H9 (cell line): ENCODE measurements around the gene SMIM28. TPM values are rescaled to one million over a fixed set of nuclear protein-coding genes. Genes with fewer than 3 reads are reported as not detected.
"Not testable (repeated sequence)": the region's sequence is repeated elsewhere in the genome, so short reads cannot be mapped to it uniquely, and the experiment has no call there.

Experiments
- DNase-seq: peaks from one replicate; pipeline ENCODE4 v3.0.0-alpha.2; 2017
- H2AFZ ChIP-seq: one replicate; pipeline ENCODE4 v1.6.1; 2013; ENCODE audit warnings: mild to moderate bottlenecking, low read length, control low read depth, moderate library complexity
- H2AK5ac ChIP-seq: 2 replicates; pipeline ENCODE4 v1.6.1; 2013; ENCODE audit warnings: low read length, control low read depth, mixed read lengths; ENCODE audit not compliant: insufficient read length
- H2BK120ac ChIP-seq: one replicate; pipeline ENCODE4 v1.6.1; 2013; ENCODE audit warnings: low read depth, mild to moderate bottlenecking, low read length, control low read depth, inconsistent platforms; ENCODE audit not compliant: poor library complexity, severe bottlenecking
- H2BK12ac ChIP-seq: 2 replicates; pipeline ENCODE4 v1.6.1; 2013; ENCODE audit warnings: low read length, control low read depth, mixed read lengths, low read depth; ENCODE audit not compliant: insufficient read length
- H2BK15ac ChIP-seq: 2 replicates; pipeline ENCODE4 v1.6.1; 2013; ENCODE audit warnings: low read depth, low read length, control low read depth
- H2BK20ac ChIP-seq: one replicate; pipeline ENCODE4 v1.6.1; 2013; ENCODE audit warnings: low read depth, mild to moderate bottlenecking, low read length, control low read depth, inconsistent platforms; ENCODE audit not compliant: poor library complexity, severe bottlenecking
- H2BK5ac ChIP-seq: 2 replicates; pipeline ENCODE4 v1.6.1; 2013; ENCODE audit warnings: low read length, control low read depth, mixed read lengths; ENCODE audit not compliant: insufficient read length
- H3K14ac ChIP-seq: 2 replicates; pipeline ENCODE4 v1.6.1; 2013; ENCODE audit warnings: low read length, control low read depth; ENCODE audit not compliant: insufficient read depth
- H3K18ac ChIP-seq: 2 replicates; pipeline ENCODE4 v1.6.1; 2013; ENCODE audit warnings: low read depth, mild to moderate bottlenecking, mixed read lengths, low read length, control low read depth; ENCODE audit not compliant: insufficient read length
- H3K23ac ChIP-seq: 2 replicates; pipeline ENCODE4 v1.6.1; 2013; ENCODE audit warnings: low read length, control low read depth, mixed read lengths, low read depth; ENCODE audit not compliant: insufficient read length
- H3K23me2 ChIP-seq: 2 replicates; pipeline ENCODE4 v1.6.1; 2013; ENCODE audit warnings: low read depth, mild to moderate bottlenecking, mixed read lengths, low read length, control low read depth; ENCODE audit not compliant: insufficient read length, poor library complexity, severe bottlenecking
- H3K27ac ChIP-seq: 2 replicates; pipeline ENCODE4 v1.5.1; 2013; ENCODE audit warnings: low read length, control low read depth, mixed read lengths, low read depth; ENCODE audit not compliant: insufficient read length
- H3K27me3 ChIP-seq: 2 replicates; pipeline ENCODE4 v1.6.1; 2013; ENCODE audit warnings: low read length, control low read depth, inconsistent platforms; ENCODE audit not compliant: insufficient read depth
- H3K4ac ChIP-seq: 2 replicates; pipeline ENCODE4 v1.6.1; 2013; ENCODE audit warnings: low read depth, mild to moderate bottlenecking, control low read depth, inconsistent platforms, low read length, moderate library complexity
- H3K4me1 ChIP-seq: 2 replicates; pipeline ENCODE4 v1.6.1; 2013; ENCODE audit warnings: low read length, control low read depth, inconsistent platforms; ENCODE audit not compliant: insufficient read depth
- H3K4me2 ChIP-seq: 2 replicates; pipeline ENCODE4 v1.6.1; 2013; ENCODE audit warnings: low read length, control low read depth, mixed read lengths; ENCODE audit not compliant: insufficient read length, insufficient read depth
- H3K56ac ChIP-seq: 2 replicates; pipeline ENCODE4 v1.6.1; 2013; ENCODE audit warnings: low read depth, mild to moderate bottlenecking, mixed read lengths, low read length, control low read depth; ENCODE audit not compliant: insufficient read length
- H3K79me1 ChIP-seq: 2 replicates; pipeline ENCODE4 v1.6.1; 2013; ENCODE audit warnings: low read depth, mild to moderate bottlenecking, moderate library complexity, low read length, control low read depth, inconsistent platforms; ENCODE audit not compliant: insufficient read depth, poor library complexity, severe bottlenecking
- H3K79me2 ChIP-seq: 2 replicates; pipeline ENCODE4 v1.6.1; 2013; ENCODE audit warnings: low read length, control low read depth, inconsistent platforms; ENCODE audit not compliant: insufficient read depth
- H3K9ac ChIP-seq: 2 replicates; pipeline ENCODE4 v1.6.1; 2013; ENCODE audit warnings: low read length, control low read depth, mixed read lengths; ENCODE audit not compliant: insufficient read length; ENCODE audit errors: extremely low read depth
- H3K9me3 ChIP-seq: one replicate; pipeline ENCODE4 v1.6.1; 2013; ENCODE audit warnings: low read depth, low read length, inconsistent platforms; ENCODE audit not compliant: control insufficient read depth
- H3T11ph ChIP-seq: one replicate; pipeline ENCODE4 v1.6.1; 2013; ENCODE audit warnings: mild to moderate bottlenecking, low read length, control low read depth, inconsistent platforms
- H4K20me1 ChIP-seq: one replicate; pipeline ENCODE4 v1.6.1; 2013; ENCODE audit not compliant: control insufficient read depth, insufficient read length, insufficient read depth
- H4K5ac ChIP-seq: 2 replicates; pipeline ENCODE4 v1.6.1; 2013; ENCODE audit warnings: low read depth, mild to moderate bottlenecking, mixed read lengths, low read length, control low read depth; ENCODE audit not compliant: insufficient read length
- H4K8ac ChIP-seq: replicated peaks from 2 replicates; pipeline ENCODE4 v1.6.1; 2013; ENCODE audit warnings: low read length, control low read depth, mixed read lengths, low read depth; ENCODE audit not compliant: insufficient read length
- H4K91ac ChIP-seq: 2 replicates; pipeline ENCODE4 v1.6.1; 2013; ENCODE audit warnings: low read depth, mild to moderate bottlenecking, moderate library complexity, mixed read lengths, low read length, control low read depth; ENCODE audit not compliant: insufficient read length
- H3K27ac Mint-ChIP-seq, 3 experiments: 2 replicates in 2 of 3; 3 replicates in 1 of 3; pipeline ENCODE4 v1.8.0; 2020 to 2021; ENCODE audit warnings: mixed read lengths in 3 of 3, mild to moderate bottlenecking in 1 of 3, moderate library complexity in 1 of 3
- H3K27me3 Mint-ChIP-seq: 2 replicates; pipeline ENCODE4 v1.8.0; 2021; ENCODE audit warnings: low read depth, mild to moderate bottlenecking, moderate library complexity, mixed read lengths
- H3K36me3 Mint-ChIP-seq, 3 experiments: 2 replicates in 2 of 3; 3 replicates in 1 of 3; pipeline ENCODE4 v1.8.0; 2020 to 2021; ENCODE audit warnings: low read depth in 3 of 3, mixed read lengths in 3 of 3; ENCODE audit not compliant: insufficient read depth in 1 of 3
- H3K4me1 Mint-ChIP-seq, 2 experiments: 2 replicates each; pipeline ENCODE4 v1.8.0; 2020; ENCODE audit warnings: mixed read lengths in 2 of 2
- H3K4me3 Mint-ChIP-seq, 2 experiments: 2 replicates in 1 of 2; 3 replicates in 1 of 2; pipeline ENCODE4 v1.8.0; 2020 to 2021; ENCODE audit warnings: mild to moderate bottlenecking in 2 of 2, mixed read lengths in 2 of 2, moderate library complexity in 1 of 2
- H3K9me3 Mint-ChIP-seq, 2 experiments: 2 replicates in 1 of 2; 3 replicates in 1 of 2; pipeline ENCODE4 v1.8.0; 2020; ENCODE audit warnings: mild to moderate bottlenecking in 2 of 2, mixed read lengths in 2 of 2, moderate library complexity in 1 of 2
- CTCF ChIP-seq: fragments of 200-600 bp; sonication (generic); conservative IDR thresholded peaks from 3 replicates; pipeline ENCODE4 v1.8.0; 2021; ENCODE audit warnings: antibody characterized with exemption, mild to moderate bottlenecking
- WGBS: extraction: QIAGEN DNeasy Blood & Tissue Kit; methylation state at CpG from one replicate; pipeline ENCODE4 v1.1.7; 2013; ENCODE audit warnings: missing lambda C conversion rate, low lambda C conversion rate, mixed read lengths; ENCODE audit not compliant: insufficient read length; ENCODE audit errors: extremely low coverage; 5-methylcytosine and 5-hydroxymethylcytosine counted together
- total RNA-seq: library from RNA; stranded (reverse); gene quantifications from 2 replicates; pipeline ENCODE4 v1.2.1, GENCODE V29; 2021

The SMIM28 gene
- total RNA-seq, 1 experiment from 2014 or later, result not detected

DNA sequence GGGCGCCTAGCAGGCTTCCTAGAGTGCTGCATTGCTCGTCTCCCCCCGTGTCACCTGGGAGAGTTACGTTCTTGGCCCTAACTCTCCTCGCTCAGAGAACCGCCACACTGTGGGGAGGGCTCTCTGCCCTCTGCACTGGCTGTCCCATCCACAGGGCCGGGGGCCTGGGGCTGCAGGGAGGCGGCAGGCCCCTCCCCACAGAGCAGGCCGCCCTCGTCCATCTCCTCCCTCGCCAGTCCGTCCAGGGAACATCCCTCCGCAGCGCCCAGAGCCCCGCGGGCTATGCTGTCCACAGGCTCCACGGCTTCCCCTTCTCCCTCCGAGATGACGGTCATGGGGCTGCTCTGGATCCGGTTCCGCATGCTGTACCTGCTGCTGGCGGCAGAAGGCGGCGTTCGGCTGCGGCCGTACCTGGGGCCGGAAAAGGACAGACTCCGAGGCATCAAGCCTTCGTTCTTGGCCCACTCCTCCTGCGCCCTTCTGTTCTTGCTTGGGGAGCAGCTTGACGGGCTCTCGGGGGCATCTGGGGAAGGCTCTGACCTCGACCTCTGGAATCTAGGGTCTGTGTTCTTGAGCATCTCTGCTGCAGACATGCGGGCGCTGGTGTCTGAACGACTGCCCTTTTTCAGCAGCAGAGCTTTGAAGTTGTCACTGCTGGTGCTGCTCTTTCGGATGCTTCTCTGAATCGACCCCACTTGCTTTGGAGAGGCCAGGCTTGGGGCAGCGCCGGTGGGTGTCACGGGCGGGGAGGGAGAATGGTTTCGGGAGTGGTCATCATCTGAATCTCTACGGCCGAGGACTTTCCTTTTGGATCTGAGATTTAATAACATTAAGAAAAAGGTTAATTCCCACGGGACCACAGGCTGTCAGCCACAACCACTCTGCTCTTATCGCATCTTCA, 46.5 kb downstream of the SMIM28 start:
- Histone ChIP-seq H2AK5ac (no peak overlapping the region), H3K27me3 (no peaks in the 10 kb centered on the region), H4K8ac (no peak overlapping the region), H3K4ac (no peak overlapping the region), H3K9me3 (no peaks in the 10 kb centered on the region), H2BK20ac (no peak overlapping the region), H3K79me1 (no peaks in the 10 kb centered on the region), H2BK12ac (no peak overlapping the region), H2BK5ac (no peak overlapping the region), H3K56ac (no peak overlapping the region), H3K27ac (no peak overlapping the region), H3K79me2 (no peaks in the 10 kb centered on the region), H3K23ac (no peak overlapping the region), H3K23me2 (no peaks in the 10 kb centered on the region), H3K9ac (no peak overlapping the region), H3K4me2 (no peak overlapping the region), H4K91ac (no peak overlapping the region), H4K5ac (no peak overlapping the region), H2AFZ (no peak overlapping the region), H4K20me1 (no peaks in the 10 kb centered on the region), H3K14ac (no peak overlapping the region), H3K18ac (no peak overlapping the region), H3K4me1 (no peaks in the 10 kb centered on the region), H2BK15ac (no peak overlapping the region), H2BK120ac (no peak overlapping the region), H3T11ph (no peak overlapping the region)
- TF ChIP-seq CTCF, result no peak
- H3K9me3 Mint-ChIP-seq, result no peaks in the 10 kb centered on the region
- no peaks in the 10 kb centered on the region for H3K27me3 Mint-ChIP-seq
- peak; percentile 61 for DNase-seq
- WGBS, result no CpG with 5 or more reads among the region's 48 CpGs
- 0 out of 4 replicates have a peak, but pooled peaks cover 0 to under 1% of the 10 kb centered on the region in 2 experiments for H3K4me1 Mint-ChIP-seq
- H3K4me3 Mint-ChIP-seq, result no peak overlapping the region
- H3K36me3 Mint-ChIP-seq, result peaks cover 9 to 36% (median 15%) of the 10 kb centered on the region in 3 experiments
- H3K27ac Mint-ChIP-seq, result peak overlapping the region in 2 of 3 experiments; percentile 60 to 73; a peak in 2 of 7 replicates

- H3K27me3 ChIP-seq, H3K23me2 ChIP-seq, H3K9ac ChIP-seq, H3K79me2 ChIP-seq, H3K4me2 ChIP-seq, H2BK120ac ChIP-seq, H3K27me3 Mint-ChIP-seq, H3K79me1 ChIP-seq, H3K56ac ChIP-seq, H3K9me3 Mint-ChIP-seq, H2BK5ac ChIP-seq, H3K4me3 Mint-ChIP-seq, H3K14ac ChIP-seq, H3K18ac ChIP-seq, H3T11ph ChIP-seq, H2BK20ac ChIP-seq, H2BK15ac ChIP-seq, H3K23ac ChIP-seq, H4K20me1 ChIP-seq, H4K5ac ChIP-seq, H2AFZ ChIP-seq, H3K4ac ChIP-seq, H4K91ac ChIP-seq, H4K8ac ChIP-seq, H3K27ac ChIP-seq, H2BK12ac ChIP-seq, H2AK5ac ChIP-seq, H3K9me3 ChIP-seq, H3K4me1 Mint-ChIP-seq, DNase-seq, H3K4me1 ChIP-seq: not testable (repeated sequence)
- H3K27ac Mint-ChIP-seq, result peak overlapping the region in 1 of 3 experiments; percentile 92; a peak in 4 of 7 replicates
- peaks cover 9 to 29% (median 13%) of the 10 kb centered on the region in 3 experiments for H3K36me3 Mint-ChIP-seq
- WGBS, result no CpG with 5 or more reads among the region's 7 CpGs
Observed at GRCh38 chr6:138425256-138425655, 47.6 kb downstream of the SMIM28 start.
